ENCODE measurements around the gene SH3GL2.

Gene SH3GL2

DNA sequence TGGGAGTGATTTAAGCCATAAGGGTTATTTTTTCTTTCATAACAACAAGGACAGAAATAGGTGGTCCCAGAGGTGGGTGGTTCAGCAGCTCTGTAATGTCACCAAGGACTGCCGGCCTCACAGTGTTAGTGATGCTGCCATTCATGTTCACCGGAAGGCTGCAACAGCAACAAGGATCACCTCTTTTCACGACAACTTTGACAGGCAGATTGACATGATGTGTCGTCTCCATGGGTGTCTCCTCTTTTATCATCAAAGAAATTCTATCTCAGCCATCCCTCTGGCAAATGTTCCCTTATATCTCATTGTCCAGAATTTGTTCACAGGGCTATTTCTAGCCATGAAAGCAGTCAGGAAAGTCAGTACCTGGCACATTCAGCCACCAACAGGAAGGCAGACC is 231.5 kb downstream of the SH3GL2 start:
- no peak overlapping the region for H3K9ac ChIP-seq (ENCODE audit: low read length)
- H3K4me3 ChIP-seq (ENCODE audit: low read length) = no peak overlapping the region
- H3K36me3 ChIP-seq (ENCODE audit: control insufficient read depth, insufficient read depth, low read length) = no peaks in the 10 kb centered on the region
- H3K27me3 ChIP-seq (ENCODE audit: control insufficient read depth, insufficient read depth, low read length) = no peaks in the 10 kb centered on the region
- no peak overlapping the region for H3K27ac ChIP-seq (ENCODE audit: low read depth, low read length)
- H3K4me1 ChIP-seq (ENCODE audit: control insufficient read depth, insufficient read depth, low read length) = no peaks in the 10 kb centered on the region

DNA sequence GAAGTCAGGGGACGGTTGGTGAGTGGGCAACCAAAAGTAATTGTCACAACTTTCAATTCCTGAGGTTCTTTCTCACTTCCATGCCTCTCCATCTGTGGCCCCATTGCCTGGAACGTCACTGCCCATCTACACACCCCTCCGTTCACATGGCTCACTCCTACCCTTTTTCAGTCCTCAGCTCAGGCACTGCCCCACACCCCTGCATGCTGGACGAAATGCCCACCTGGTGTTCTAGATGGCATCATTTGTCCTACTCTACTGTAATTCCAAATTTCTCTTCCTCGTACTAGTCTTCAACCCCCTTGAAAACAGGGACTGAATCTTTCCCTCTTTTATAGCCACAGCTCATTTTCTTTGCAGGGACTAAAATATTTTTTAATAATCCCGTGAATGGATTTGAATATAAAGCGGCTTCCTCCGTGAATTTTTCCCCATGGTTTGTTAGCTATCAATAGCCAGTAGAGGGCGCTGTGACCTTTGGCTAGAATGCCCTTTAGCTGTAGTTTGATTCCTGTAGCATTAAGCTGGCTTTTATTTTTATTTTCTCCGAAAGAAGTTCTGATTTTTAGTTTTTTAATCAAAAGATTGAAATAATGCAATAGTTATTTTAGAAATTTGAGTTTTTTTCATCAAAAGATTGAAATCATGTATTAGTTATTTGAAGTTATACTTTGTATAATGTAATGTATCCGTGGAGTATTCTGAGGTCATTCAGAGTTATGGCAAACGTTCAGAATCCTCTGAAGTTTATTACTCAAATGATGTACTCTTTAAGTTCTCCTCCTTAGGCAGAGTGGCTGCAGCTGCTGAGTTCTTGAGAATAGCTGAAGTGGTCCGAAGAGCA is 232.1 kb downstream of the SH3GL2 start:
- Histone ChIP-seq H3K4me1 (ENCODE audit: control insufficient read depth, insufficient read depth, low read length) (no peaks in the 10 kb centered on the region), H3K36me3 (ENCODE audit: control insufficient read depth, insufficient read depth, low read length) (no peaks in the 10 kb centered on the region), H3K27me3 (ENCODE audit: control insufficient read depth, insufficient read depth, low read length) (no peaks in the 10 kb centered on the region), H3K9ac (ENCODE audit: low read length) (no peak overlapping the region), H3K4me3 (ENCODE audit: low read length) (no peak overlapping the region), H3K27ac (ENCODE audit: low read depth, low read length) (no peak overlapping the region)

DNA sequence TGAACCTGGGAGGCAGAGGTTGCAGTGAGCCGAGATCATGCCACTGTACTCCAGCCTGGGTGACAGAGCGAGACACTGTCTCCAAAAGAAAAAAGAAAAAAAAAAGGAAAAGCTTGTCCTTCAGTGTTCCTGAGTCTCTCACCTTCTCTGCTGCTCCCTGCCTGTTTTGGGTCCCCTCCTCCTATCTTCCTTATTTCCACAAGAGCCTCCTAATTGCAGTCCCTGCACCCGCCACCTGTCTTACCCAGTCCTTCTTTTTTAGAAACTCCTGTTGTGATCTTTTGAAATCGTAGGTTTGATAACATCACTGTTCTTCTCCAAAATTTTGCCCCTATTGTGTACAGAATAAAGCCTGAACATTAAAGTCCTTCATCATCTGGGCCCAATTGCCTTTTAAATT is 234.9 kb downstream of the SH3GL2 start:
- Histone ChIP-seq H3K4me3 (ENCODE audit: low read length) (no peak overlapping the region), H3K9ac (ENCODE audit: low read length) (no peak overlapping the region), H3K36me3 (ENCODE audit: control insufficient read depth, insufficient read depth, low read length) (no peaks in the 10 kb centered on the region), H3K4me1 (ENCODE audit: control insufficient read depth, insufficient read depth, low read length) (no peaks in the 10 kb centered on the region), H3K27ac (ENCODE audit: low read depth, low read length) (no peak overlapping the region), H3K27me3 (ENCODE audit: control insufficient read depth, insufficient read depth, low read length) (no peaks in the 10 kb centered on the region)

DNA sequence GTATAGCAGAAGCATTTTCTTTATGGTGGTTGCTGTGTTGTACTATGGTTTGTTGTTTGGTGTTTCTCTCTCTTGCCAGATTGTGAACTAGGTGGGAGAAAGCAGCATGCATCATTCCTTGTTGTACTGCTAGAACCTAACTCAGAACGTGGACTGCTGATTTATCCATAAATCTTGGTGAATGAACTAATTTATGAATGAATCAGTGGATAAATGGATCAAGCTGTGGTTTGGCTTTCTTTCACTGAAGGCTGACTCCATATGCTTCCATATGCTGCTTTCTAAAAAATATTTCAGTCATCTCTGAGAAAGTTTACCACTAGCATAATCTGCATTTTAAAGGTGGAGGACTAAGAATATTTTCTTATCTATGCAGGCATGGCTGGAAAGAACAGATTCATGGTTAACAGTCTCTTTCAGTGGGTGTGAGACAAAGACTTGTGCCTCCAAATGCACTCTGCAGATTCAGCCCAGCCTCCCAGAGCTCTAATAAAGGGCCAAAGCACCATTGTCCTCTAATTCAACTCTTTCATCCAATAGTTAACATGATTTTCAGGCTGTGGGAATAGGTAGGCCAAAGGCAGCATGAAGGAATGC is 237.7 kb downstream of the SH3GL2 start:
- H3K27me3 ChIP-seq (ENCODE audit: control insufficient read depth, insufficient read depth, low read length) = no peaks in the 10 kb centered on the region
- no peak overlapping the region for H3K4me3 ChIP-seq (ENCODE audit: low read length)
- H3K9ac ChIP-seq (ENCODE audit: low read length) = no peak overlapping the region
- H3K4me1 ChIP-seq (ENCODE audit: control insufficient read depth, insufficient read depth, low read length) = no peaks in the 10 kb centered on the region
- no peaks in the 10 kb centered on the region for H3K36me3 ChIP-seq (ENCODE audit: control insufficient read depth, insufficient read depth, low read length)
- no peak overlapping the region for H3K27ac ChIP-seq (ENCODE audit: low read depth, low read length)

DNA sequence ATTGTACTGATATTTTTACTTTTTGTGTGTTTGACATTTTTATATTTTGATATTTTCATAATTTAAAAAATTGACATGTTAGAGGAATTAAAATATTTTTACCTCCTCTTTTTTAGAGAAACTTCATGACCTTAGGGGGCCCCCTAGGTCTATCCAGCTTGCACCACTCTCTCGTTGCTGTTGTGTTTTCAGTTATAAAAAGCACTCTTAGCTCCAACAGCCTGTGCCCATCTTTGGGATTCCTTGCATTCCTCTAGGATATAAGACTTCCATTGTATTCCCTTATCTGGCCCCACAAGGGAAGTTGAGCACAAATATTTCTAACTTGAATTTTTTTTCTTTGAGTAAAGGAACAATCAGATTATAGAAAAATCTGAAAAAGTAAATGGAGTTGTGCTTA is 245.3 kb downstream of the SH3GL2 start:
- no peak overlapping the region for H3K4me3 ChIP-seq (ENCODE audit: low read length)
- H3K36me3 ChIP-seq (ENCODE audit: control insufficient read depth, insufficient read depth, low read length) = no peaks in the 10 kb centered on the region
- no peak overlapping the region for H3K9ac ChIP-seq (ENCODE audit: low read length)
- no peak overlapping the region for H3K27ac ChIP-seq (ENCODE audit: low read depth, low read length)
- H3K4me1 ChIP-seq (ENCODE audit: control insufficient read depth, insufficient read depth, low read length) = no peaks in the 10 kb centered on the region
- no peaks in the 10 kb centered on the region for H3K27me3 ChIP-seq (ENCODE audit: control insufficient read depth, insufficient read depth, low read length)

DNA sequence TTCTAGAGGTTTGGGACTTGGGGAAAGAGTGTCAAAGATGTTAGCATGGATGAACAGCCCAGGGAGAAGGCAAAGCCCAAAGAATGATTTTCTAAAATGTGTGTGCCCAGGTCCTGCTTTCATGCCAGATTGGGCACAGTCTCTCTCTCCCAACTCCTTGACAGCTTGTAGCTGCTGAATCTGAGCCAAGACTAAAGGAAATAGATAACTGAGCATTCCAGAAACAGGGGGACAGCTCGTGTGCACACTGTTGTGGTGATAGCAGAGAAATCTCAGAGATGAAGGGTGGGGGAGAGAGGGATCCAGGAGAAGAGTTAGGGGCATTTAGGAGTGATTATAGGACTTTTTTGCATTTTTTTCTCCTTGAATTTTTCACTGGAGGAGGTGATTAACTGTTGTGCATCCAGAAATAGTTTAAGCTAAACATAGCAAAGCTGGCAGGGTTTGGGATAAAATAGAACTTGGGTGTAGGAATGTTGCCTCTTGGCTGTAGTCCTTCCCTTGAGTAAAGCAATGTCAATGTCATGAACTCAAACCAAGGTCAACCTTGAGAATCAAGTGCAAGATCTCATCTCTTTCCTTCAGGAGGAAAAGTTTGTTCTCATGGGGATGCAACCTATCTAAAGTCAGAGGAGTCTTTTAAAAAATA is 245.9 kb downstream of the SH3GL2 start:
- no peaks in the 10 kb centered on the region for H3K27me3 ChIP-seq (ENCODE audit: control insufficient read depth, insufficient read depth, low read length)
- no peak overlapping the region for H3K9ac ChIP-seq (ENCODE audit: low read length)
- H3K36me3 ChIP-seq (ENCODE audit: control insufficient read depth, insufficient read depth, low read length) = no peaks in the 10 kb centered on the region
- no peak overlapping the region for H3K27ac ChIP-seq (ENCODE audit: low read depth, low read length)
- no peaks in the 10 kb centered on the region for H3K4me1 ChIP-seq (ENCODE audit: control insufficient read depth, insufficient read depth, low read length)
- no peak overlapping the region for H3K4me3 ChIP-seq (ENCODE audit: low read length)

DNA sequence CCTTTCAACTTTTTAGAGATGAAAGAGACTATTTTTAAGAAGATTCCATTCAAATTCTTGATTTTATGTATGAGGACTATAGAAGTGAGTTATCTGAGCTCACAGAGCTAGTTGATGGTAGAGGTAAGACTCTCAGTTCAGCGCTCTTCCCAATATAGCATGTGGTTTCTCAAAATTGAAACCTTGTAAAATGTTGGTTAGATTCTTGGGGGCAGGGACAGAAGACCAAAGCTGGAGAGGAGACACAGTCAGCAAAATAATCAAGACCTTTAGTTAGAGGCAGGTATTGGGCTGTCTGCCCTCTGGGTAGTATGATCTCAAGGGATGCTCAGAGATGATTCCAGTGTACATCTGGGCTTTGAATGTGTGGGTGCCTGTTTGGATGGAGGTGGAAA is 246.4 kb downstream of the SH3GL2 start:
- H3K36me3 ChIP-seq (ENCODE audit: control insufficient read depth, insufficient read depth, low read length) = no peaks in the 10 kb centered on the region
- H3K27ac ChIP-seq (ENCODE audit: low read depth, low read length) = no peak overlapping the region
- H3K9ac ChIP-seq (ENCODE audit: low read length) = no peak overlapping the region
- no peak overlapping the region for H3K4me3 ChIP-seq (ENCODE audit: low read length)
- H3K4me1 ChIP-seq (ENCODE audit: control insufficient read depth, insufficient read depth, low read length) = no peaks in the 10 kb centered on the region
- H3K27me3 ChIP-seq (ENCODE audit: control insufficient read depth, insufficient read depth, low read length) = no peaks in the 10 kb centered on the region

DNA sequence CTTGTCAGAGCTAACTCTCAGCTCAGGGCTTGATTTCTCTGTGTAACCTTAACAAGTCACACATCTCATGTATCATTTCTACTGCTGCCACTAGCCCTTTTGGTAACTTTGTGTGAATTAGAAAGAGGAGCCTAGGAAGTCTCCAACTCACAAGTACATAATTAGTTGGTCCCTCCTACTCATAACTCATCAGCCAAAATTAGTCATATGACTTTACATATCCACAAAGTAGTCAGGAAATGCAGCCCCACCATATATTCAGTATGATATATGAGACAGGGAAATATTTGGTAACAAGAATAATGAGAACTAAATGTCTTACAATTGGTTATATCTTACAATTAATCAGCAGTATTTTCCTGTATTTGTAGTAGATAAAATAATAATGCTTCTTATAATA is 250.2 kb downstream of the SH3GL2 start:
- Histone ChIP-seq H3K27ac (ENCODE audit: low read depth, low read length) (no peak overlapping the region), H3K4me3 (ENCODE audit: low read length) (no peak overlapping the region), H3K27me3 (ENCODE audit: control insufficient read depth, insufficient read depth, low read length) (no peaks in the 10 kb centered on the region), H3K36me3 (ENCODE audit: control insufficient read depth, insufficient read depth, low read length) (no peaks in the 10 kb centered on the region), H3K9ac (ENCODE audit: low read length) (no peak overlapping the region), H3K4me1 (ENCODE audit: control insufficient read depth, insufficient read depth, low read length) (no peaks in the 10 kb centered on the region)

DNA sequence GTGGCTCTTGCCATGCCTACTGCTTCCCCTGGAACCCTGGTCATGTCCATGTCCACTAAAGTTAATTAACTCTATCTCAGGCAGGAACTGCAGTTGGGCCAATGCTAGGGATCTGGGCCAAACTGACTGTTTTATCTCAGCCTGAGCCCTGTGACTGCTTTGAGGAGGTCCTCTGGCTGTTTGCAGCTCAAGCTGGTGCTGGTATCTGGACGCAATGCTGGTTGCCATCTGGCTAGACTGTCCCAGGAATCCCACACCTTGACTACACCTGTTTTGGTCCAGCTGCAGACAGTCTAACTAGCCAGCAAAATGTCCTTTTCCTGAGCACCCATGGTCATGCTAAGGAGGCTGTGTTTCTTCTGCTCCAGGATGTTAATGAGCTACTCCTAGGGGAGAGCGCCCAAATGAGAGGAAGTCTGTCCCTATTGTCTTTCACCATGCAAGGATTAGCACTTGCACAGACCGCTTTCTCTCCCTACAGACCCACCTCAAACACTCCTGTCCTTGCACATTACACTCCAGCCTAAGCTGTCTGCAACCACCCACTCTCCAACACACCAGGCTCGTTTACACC is 251.0 kb downstream of the SH3GL2 start:
- no peaks in the 10 kb centered on the region for H3K27me3 ChIP-seq (ENCODE audit: control insufficient read depth, insufficient read depth, low read length)
- no peaks in the 10 kb centered on the region for H3K36me3 ChIP-seq (ENCODE audit: control insufficient read depth, insufficient read depth, low read length)
- no peak overlapping the region for H3K9ac ChIP-seq (ENCODE audit: low read length)
- no peak overlapping the region for H3K27ac ChIP-seq (ENCODE audit: low read depth, low read length)
- no peak overlapping the region for H3K4me3 ChIP-seq (ENCODE audit: low read length)
- H3K4me1 ChIP-seq (ENCODE audit: control insufficient read depth, insufficient read depth, low read length) = no peaks in the 10 kb centered on the region

DNA sequence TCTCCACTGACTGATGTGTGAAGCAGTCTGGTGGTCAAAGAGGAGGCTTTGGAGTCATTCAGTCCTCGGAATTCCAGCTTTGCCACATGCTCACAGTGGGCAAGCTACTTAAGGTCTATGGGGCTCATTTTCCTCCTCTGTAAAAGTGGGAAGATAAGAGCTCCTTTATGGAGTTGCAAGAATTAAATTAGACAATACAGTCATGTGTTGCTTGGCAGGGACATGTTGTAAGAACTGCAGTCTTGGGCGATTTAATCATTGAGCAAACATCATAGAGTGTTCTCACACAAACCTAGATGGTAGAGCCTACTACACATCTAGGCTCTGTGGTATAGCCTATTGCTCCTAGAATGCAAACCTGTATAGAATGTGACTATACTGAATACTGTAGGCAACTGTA is 253.9 kb downstream of the SH3GL2 start:
- Histone ChIP-seq H3K27ac (ENCODE audit: low read depth, low read length) (no peak overlapping the region), H3K36me3 (ENCODE audit: control insufficient read depth, insufficient read depth, low read length) (no peaks in the 10 kb centered on the region)

DNA sequence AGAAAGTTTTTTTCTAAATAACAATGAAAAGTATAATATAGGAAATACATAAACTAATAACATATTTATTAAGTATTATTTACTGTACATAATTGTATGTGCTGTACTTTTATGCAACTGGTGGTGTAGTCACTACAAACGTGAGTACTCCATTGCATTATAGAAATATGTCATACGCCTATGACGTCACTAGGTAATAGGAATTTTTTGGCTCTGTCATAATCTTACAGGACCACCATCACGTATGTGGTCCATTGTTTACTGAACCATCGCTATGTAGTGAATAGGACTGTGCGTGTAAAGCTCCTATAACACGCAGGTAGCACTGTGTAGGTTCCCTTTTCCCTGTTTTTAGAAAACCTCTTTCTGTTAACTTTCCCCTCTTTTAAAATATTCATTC is 255.0 kb downstream of the SH3GL2 start:
- Histone ChIP-seq H3K4me3 (ENCODE audit: low read length) (no peak overlapping the region), H3K36me3 (ENCODE audit: control insufficient read depth, insufficient read depth, low read length) (no peaks in the 10 kb centered on the region), H3K9ac (ENCODE audit: low read length) (no peak overlapping the region), H3K27me3 (ENCODE audit: control insufficient read depth, insufficient read depth, low read length) (no peaks in the 10 kb centered on the region), H3K27ac (ENCODE audit: low read depth, low read length) (no peak overlapping the region), H3K4me1 (ENCODE audit: control insufficient read depth, insufficient read depth, low read length) (no peaks in the 10 kb centered on the region)

More for the DNA sequence above, 253.9 kb downstream of the SH3GL2 start:
- Histone ChIP-seq H3K4me1 (ENCODE audit: control insufficient read depth, insufficient read depth, low read length) (no peaks in the 10 kb centered on the region), H3K4me3 (ENCODE audit: low read length) (no peak overlapping the region), H3K27me3 (ENCODE audit: control insufficient read depth, insufficient read depth, low read length) (no peaks in the 10 kb centered on the region), H3K9ac (ENCODE audit: low read length) (no peak overlapping the region)

DNA sequence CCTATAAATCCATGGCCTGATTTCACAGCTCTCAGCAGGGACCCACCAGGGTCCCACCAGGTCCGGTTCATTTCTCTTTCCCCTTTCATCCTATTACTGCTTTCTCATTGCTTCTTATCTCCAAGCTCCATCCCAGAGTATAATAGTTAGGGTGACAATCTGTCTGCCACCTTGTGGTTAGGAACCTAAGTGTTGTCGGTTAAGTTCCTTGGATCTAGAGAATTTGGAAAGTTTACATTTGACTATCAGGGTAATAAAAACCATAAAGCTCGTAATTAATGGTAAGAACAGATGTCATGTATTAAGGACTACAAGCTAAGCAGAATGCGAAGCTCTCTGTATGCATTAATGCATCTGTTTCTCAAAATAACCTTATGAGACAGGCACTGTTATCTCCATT is 259.1 kb downstream of the SH3GL2 start:
- H3K4me3 ChIP-seq (ENCODE audit: low read length) = no peak overlapping the region
- no peaks in the 10 kb centered on the region for H3K27me3 ChIP-seq (ENCODE audit: control insufficient read depth, insufficient read depth, low read length)
- no peaks in the 10 kb centered on the region for H3K36me3 ChIP-seq (ENCODE audit: control insufficient read depth, insufficient read depth, low read length)
- H3K4me1 ChIP-seq (ENCODE audit: control insufficient read depth, insufficient read depth, low read length) = no peaks in the 10 kb centered on the region
- no peak overlapping the region for H3K27ac ChIP-seq (ENCODE audit: low read depth, low read length)
- H3K9ac ChIP-seq (ENCODE audit: low read length) = no peak overlapping the region
